Osteocyte (in vitro differentiated cells): ENCODE data around the gene HOXA3. TPM values are rescaled to one million over a fixed set of nuclear protein-coding genes. Genes with fewer than 3 reads are reported as not detected.

Experiments used
- DNase-seq: peaks from one replicate; pipeline ENCODE4 v3.0.0; 2021; ENCODE audit warnings: mixed read lengths; ENCODE audit not compliant: unreplicated experiment; ENCODE audit errors: extremely low spot score
- H3K27ac Mint-ChIP-seq: one replicate; pipeline ENCODE4 v1.8.0; 2021; ENCODE audit warnings: mild to moderate bottlenecking, mixed read lengths; ENCODE audit not compliant: unreplicated experiment
- H3K27me3 Mint-ChIP-seq: one replicate; pipeline ENCODE4 v1.8.0; 2021; ENCODE audit warnings: mixed read lengths; ENCODE audit not compliant: unreplicated experiment
- H3K36me3 Mint-ChIP-seq: one replicate; pipeline ENCODE4 v1.8.0; 2021; ENCODE audit warnings: mixed read lengths; ENCODE audit not compliant: unreplicated experiment
- H3K4me1 Mint-ChIP-seq: one replicate; pipeline ENCODE4 v1.8.0; 2021; ENCODE audit warnings: mixed read lengths; ENCODE audit not compliant: unreplicated experiment
- H3K4me3 Mint-ChIP-seq: one replicate; pipeline ENCODE4 v1.8.0; 2021; ENCODE audit warnings: mild to moderate bottlenecking, moderate library complexity, mixed read lengths; ENCODE audit not compliant: unreplicated experiment
- H3K9me3 Mint-ChIP-seq: one replicate; pipeline ENCODE4 v1.8.0; 2021; ENCODE audit warnings: mixed read lengths; ENCODE audit not compliant: unreplicated experiment
- CTCF ChIP-seq: fragments of 200-600 bp; sonication (generic); IDR thresholded peaks from 2 replicates; pipeline ENCODE4 v1.5.0; 2021; ENCODE audit warnings: antibody characterized with exemption, mild to moderate bottlenecking, moderate library complexity
- total RNA-seq: library from RNA; stranded (reverse); gene quantifications from 2 replicates; pipeline ENCODE4 v1.2.1, GENCODE V29; 2021

HOXA3 gene
- total RNA-seq, 1 donor from 2014 or later: not detected

DNA sequence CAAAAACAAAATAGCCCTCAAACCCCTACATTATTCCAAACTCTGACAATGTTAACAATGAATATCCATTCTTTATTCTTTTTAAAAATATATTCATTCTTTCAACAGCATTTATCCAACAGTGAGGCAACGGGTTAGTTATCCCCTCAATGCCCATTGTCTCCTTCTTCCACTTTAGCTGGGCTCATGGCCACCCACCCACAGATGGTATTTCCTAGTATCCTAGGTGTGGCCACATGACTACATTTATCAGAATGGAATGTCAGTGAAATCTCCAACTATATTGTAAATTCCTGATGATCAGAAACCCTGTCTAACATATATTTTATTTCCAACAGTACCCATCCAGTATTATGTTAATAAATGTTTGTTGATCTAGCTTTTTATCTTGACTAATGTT is 70.2 kb downstream of the HOXA3 start:
- no peaks in the 10 kb centered on the region for H3K36me3 Mint-ChIP-seq
- no peak for TF ChIP-seq CTCF
- no peak overlapping the region for H3K4me3 Mint-ChIP-seq
- DNase-seq: no peak
- H3K27me3 Mint-ChIP-seq: peaks cover 2% of the 10 kb centered on the region
- H3K9me3 Mint-ChIP-seq: no peaks in the 10 kb centered on the region
- H3K27ac Mint-ChIP-seq: no peak overlapping the region
- H3K4me1 Mint-ChIP-seq: no peaks in the 10 kb centered on the region

DNA sequence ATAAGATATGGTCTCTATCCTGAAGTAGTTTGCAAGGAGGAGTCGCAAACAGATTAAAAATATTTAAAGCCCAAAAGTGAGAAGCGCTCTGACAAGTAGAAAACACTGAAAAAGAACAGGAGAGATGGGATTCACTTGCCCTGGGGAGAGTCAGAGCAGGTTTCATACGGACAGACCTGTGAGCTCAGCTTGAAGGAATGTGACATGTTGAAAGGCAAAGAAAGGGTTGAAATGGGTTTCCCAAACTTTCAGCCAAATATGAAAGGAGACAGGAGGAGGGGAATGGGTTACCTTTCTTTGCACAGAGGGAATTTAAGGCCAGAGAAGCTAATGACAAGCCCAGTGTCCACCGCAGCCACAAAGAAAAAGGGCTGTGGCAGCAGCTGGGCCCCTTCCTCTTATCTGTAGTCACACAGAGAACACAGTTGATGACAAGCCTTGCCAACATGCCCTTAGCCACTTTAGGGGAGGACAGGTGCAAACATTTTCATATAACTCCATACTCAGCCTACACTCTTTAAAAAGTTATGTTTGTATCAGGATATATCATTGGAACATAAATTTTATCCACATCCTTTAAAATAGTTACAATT is 71.4 kb downstream of the HOXA3 start:
- DNase-seq: no peak
- no peak for TF ChIP-seq CTCF
- Mint-ChIP-seq H3K9me3 (peaks cover 5% of the 10 kb centered on the region), H3K36me3 (no peaks in the 10 kb centered on the region), H3K27ac (no peak overlapping the region), H3K4me3 (no peak overlapping the region), H3K4me1 (no peaks in the 10 kb centered on the region), H3K27me3 (peaks cover 2% of the 10 kb centered on the region)

DNA sequence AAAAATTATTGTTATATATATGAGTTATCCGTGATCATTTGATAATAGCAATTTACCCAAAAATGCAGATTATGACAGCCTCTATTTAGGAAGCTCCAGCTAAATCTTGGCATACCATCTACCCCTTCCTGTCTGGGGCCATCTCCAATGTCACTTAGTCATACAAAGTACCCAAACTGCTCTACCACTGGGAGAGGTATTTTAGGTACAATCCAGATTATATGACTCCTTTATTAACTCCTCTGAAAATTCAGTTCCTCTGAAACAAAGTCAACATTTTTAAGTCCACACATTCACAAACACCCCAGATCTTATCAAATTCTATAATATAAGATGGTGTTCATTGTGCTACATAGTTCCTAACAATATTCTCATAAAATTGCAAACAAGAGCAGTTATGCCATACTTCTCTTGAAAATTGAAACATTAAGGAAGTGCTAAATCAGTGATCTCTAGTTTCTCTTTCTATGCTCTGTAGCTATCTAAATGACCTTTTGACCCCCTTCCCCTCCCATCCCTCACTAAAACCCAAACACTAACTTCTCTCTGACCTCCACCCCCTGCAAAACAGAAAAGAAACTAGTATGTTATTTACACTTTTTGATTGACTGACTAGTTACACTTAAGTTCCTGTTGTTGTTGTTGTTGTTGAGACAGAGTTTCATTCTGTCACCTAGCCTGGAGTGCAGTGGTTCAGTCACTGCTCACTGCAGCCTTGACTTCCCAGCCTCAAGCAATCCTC is 73.0 kb downstream of the HOXA3 start:
- no peak overlapping the region for H3K27ac Mint-ChIP-seq
- no peak for TF ChIP-seq CTCF
- peaks cover 2% of the 10 kb centered on the region for H3K27me3 Mint-ChIP-seq

DNA sequence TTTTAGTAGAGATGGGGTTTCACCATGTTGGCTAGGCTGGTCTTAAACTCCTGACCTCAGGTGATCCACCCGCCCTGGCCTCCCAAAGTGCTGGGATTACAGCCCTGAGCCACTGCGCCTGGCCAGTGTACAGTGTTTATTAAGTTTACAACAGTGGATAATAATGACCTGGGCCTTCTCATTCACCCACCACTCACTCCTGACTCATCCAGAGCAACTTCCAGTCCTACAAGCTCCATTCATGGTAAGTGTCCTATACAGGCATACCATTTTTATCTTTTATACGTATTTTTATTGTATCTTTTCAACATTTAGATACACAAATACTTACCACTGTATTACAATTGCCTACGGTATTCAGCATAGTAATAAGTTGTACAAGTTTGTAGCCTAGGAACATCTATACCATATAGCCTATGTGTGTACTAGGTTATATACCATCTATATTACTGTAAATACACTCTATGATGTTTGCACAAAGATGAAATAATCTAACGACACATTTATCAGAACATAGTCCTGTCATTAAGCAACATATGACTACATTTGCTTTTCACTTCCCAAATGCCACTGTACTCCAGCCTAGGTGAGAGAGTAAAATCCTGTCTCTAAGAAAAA is 73.7 kb downstream of the HOXA3 start:
- Mint-ChIP-seq H3K9me3 (peaks cover 5% of the 10 kb centered on the region), H3K36me3 (no peaks in the 10 kb centered on the region), H3K4me3 (no peak overlapping the region), H3K27ac (no peak overlapping the region), H3K27me3 (peaks cover 2% of the 10 kb centered on the region), H3K4me1 (no peaks in the 10 kb centered on the region)
- DNase-seq: no peak
- no peak for TF ChIP-seq CTCF

More for the DNA sequence above, 73.0 kb downstream of the HOXA3 start:
- no peaks in the 10 kb centered on the region for H3K4me1 Mint-ChIP-seq
- H3K36me3 Mint-ChIP-seq: no peaks in the 10 kb centered on the region
- no peak overlapping the region for H3K4me3 Mint-ChIP-seq
- DNase-seq: no peak
- peaks cover 5% of the 10 kb centered on the region for H3K9me3 Mint-ChIP-seq

GRCh38 chr7:27073076-27073475 is 79.3 kb downstream of the HOXA3 start:
- DNase-seq: no peak
- no peak for TF ChIP-seq CTCF
- Mint-ChIP-seq H3K36me3 (no peaks in the 10 kb centered on the region), H3K4me1 (no peaks in the 10 kb centered on the region), H3K27ac (no peak overlapping the region), H3K9me3 (peaks cover 5% of the 10 kb centered on the region), H3K27me3 (no peaks in the 10 kb centered on the region), H3K4me3 (no peak overlapping the region)
